HEK293T (cell line): ENCODE measurements around the gene ARHGEF19.

Experiments used
- CTBP1 ChIP-seq: fragments of 450-650 bp; IDR thresholded peaks from 2 replicates; pipeline ENCODE4 v1.6.1; 2016; ENCODE audit warnings: borderline replicate concordance
- FOXA1 ChIP-seq: fragments of 450-650 bp; IDR thresholded peaks from 2 replicates; pipeline ENCODE4 v1.6.1; 2016; ENCODE audit warnings: mild to moderate bottlenecking
- FOXK2 ChIP-seq: fragments of 450-650 bp; IDR thresholded peaks from 2 replicates; pipeline ENCODE4 v1.6.1; 2016; ENCODE audit warnings: mild to moderate bottlenecking
- FOXM1 ChIP-seq: fragments of 450-650 bp; IDR thresholded peaks from 2 replicates; pipeline ENCODE4 v1.6.1; 2017; ENCODE audit warnings: mild to moderate bottlenecking, borderline replicate concordance
- HDGF ChIP-seq: fragments of 450-650 bp; IDR thresholded peaks from 2 replicates; pipeline ENCODE4 v1.6.1; 2017; ENCODE audit warnings: antibody characterized with exemption, borderline replicate concordance
- L3MBTL2 ChIP-seq: fragments of 450-650 bp; conservative IDR thresholded peaks from 2 replicates; pipeline ENCODE4 v1.6.1; 2016; ENCODE audit warnings: mild to moderate bottlenecking
- NFRKB ChIP-seq: fragments of 450-650 bp; IDR thresholded peaks from 2 replicates; pipeline ENCODE4 v1.6.1; 2016; ENCODE audit warnings: mild to moderate bottlenecking, moderate library complexity
- PKNOX1 ChIP-seq: fragments of 450-650 bp; IDR thresholded peaks from 2 replicates; pipeline ENCODE4 v1.6.1; 2016
- SP1 ChIP-seq: fragments of 450-650 bp; IDR thresholded peaks from 2 replicates; pipeline ENCODE4 v1.6.1; 2017
- SUZ12 ChIP-seq: fragments of 450-650 bp; IDR thresholded peaks from 2 replicates; pipeline ENCODE4 v1.6.1; 2016; ENCODE audit warnings: mild to moderate bottlenecking
- TARDBP ChIP-seq: fragments of 450-650 bp; IDR thresholded peaks from 2 replicates; pipeline ENCODE4 v1.6.1; 2016

- no peak for TF ChIP-seq HDGF
- TF ChIP-seq FOXM1: no peak
- TF ChIP-seq CTBP1: no peak
- no peak for TF ChIP-seq TARDBP
- no peak for TF ChIP-seq FOXK2
- TF ChIP-seq SP1: no peak
- TF ChIP-seq PKNOX1: no peak
- no peak for TF ChIP-seq FOXA1
- no peak for TF ChIP-seq SUZ12
- TF ChIP-seq L3MBTL2: no peak
- TF ChIP-seq NFRKB: no peak
Observed at GRCh38 chr1:16152481-16153087, 59.9 kb downstream of the ARHGEF19 start.
